IMR-90 (cell line): ENCODE measurements around the gene DOCK9. TPM values are rescaled to one million over a fixed set of nuclear protein-coding genes. Genes with fewer than 3 reads are reported as not detected.

Source experiments
- ATAC-seq: fragments of 200-7000 bp; cut with Tn5 transposase; 2 replicates; pipeline ENCODE4 v1.9.1; 2020; ENCODE audit warnings: low read depth, mild to moderate bottlenecking, moderate library complexity
- BruUV-seq: library from RNA; stranded (reverse); fragments of 400-500 nt; replicated peaks from 2 replicates; lab custom pipeline; 2021; lab: Mats Ljungman, UMichigan
- CTCF ChIA-PET: fragments of 300-600 bp; formaldehyde crosslinking; extraction: SDS; loops from one replicate; lab custom pipeline; 2021; ENCODE audit warnings: antibody characterized with exemption; lab: Yijun Ruan, JAX
- POLR2A ChIA-PET: fragments of 300-600 bp; sonication (Branson Sonifier 250); formaldehyde crosslinking; loops from one replicate; lab custom pipeline; 2022; ENCODE audit warnings: antibody characterized with exemption; ENCODE audit not compliant: unreplicated experiment; lab: Charles Lee
- DNase-seq: peaks from one replicate; pipeline ENCODE4 v3.0.0; 2013
- H2AFZ ChIP-seq: replicated peaks from 2 replicates; pipeline ENCODE3; 2013; ENCODE audit warnings: low read length, mild to moderate bottlenecking; ENCODE audit not compliant: poor library complexity
- H2AK5ac ChIP-seq: 2 replicates; pipeline ENCODE4 v1.6.1; 2013; ENCODE audit warnings: low read depth, low read length, inconsistent platforms
- H2AK9ac ChIP-seq: replicated peaks from 2 replicates; pipeline ENCODE3; 2013; ENCODE audit warnings: mild to moderate bottlenecking, low read depth, low read length, moderate library complexity; ENCODE audit not compliant: poor library complexity
- H2BK120ac ChIP-seq: 2 replicates; pipeline ENCODE4 v1.6.1; 2013; ENCODE audit warnings: low read depth, low read length, inconsistent platforms
- H2BK15ac ChIP-seq: 3 replicates; pipeline ENCODE4 v1.6.1; 2013; ENCODE audit warnings: low read depth, low read length, inconsistent platforms
- H2BK20ac ChIP-seq: 2 replicates; pipeline ENCODE4 v1.6.1; 2013; ENCODE audit warnings: low read depth, mild to moderate bottlenecking, inconsistent platforms, low read length, moderate library complexity
- H2BK5ac ChIP-seq: 2 replicates; pipeline ENCODE4 v1.6.1; 2013; ENCODE audit warnings: mild to moderate bottlenecking, low read depth, low read length, inconsistent platforms; ENCODE audit not compliant: poor library complexity, severe bottlenecking
- H3K14ac ChIP-seq: replicated peaks from 2 replicates; pipeline ENCODE4 v1.6.1; 2013; ENCODE audit warnings: low read depth, low read length, inconsistent platforms
- H3K18ac ChIP-seq: 2 replicates; pipeline ENCODE4 v1.6.1; 2013; ENCODE audit warnings: low read depth, low read length, control low read depth
- H3K23ac ChIP-seq: 2 replicates; pipeline ENCODE4 v1.6.1; 2013; ENCODE audit warnings: low read depth, low read length, inconsistent platforms
- H3K27ac ChIP-seq: 2 replicates; pipeline ENCODE4 v1.5.1; 2013; ENCODE audit warnings: mild to moderate bottlenecking, control low read depth, low read length; ENCODE audit not compliant: insufficient read depth
- H3K27me3 ChIP-seq: 2 replicates; pipeline ENCODE4 v1.6.1; 2013; ENCODE audit warnings: low read length; ENCODE audit not compliant: control insufficient read depth, insufficient read depth
- H3K36me3 ChIP-seq: 2 replicates; pipeline ENCODE4 v1.6.1; 2013; ENCODE audit warnings: low read length, mixed read lengths; ENCODE audit not compliant: control insufficient read depth, insufficient read depth
- H3K4ac ChIP-seq: 2 replicates; pipeline ENCODE4 v1.6.1; 2013; ENCODE audit warnings: low read depth, low read length, inconsistent platforms
- H3K4me1 ChIP-seq: 2 replicates; pipeline ENCODE4 v1.6.1; 2013; ENCODE audit warnings: low read length, mixed read lengths; ENCODE audit not compliant: control insufficient read depth, insufficient read depth
- H3K4me2 ChIP-seq: 2 replicates; pipeline ENCODE4 v1.6.1; 2013; ENCODE audit warnings: low read depth, mild to moderate bottlenecking, control low read depth, low read length, moderate library complexity
- H3K4me3 ChIP-seq: 2 replicates; pipeline ENCODE4 v1.5.1; 2013; ENCODE audit warnings: low read depth, mild to moderate bottlenecking, control low read depth, low read length, moderate library complexity; ENCODE audit not compliant: insufficient read depth
- H3K56ac ChIP-seq: 2 replicates; pipeline ENCODE4 v1.6.1; 2013; ENCODE audit warnings: low read length, inconsistent platforms; ENCODE audit not compliant: insufficient read depth; ENCODE audit errors: extremely low read depth
- H3K79me1 ChIP-seq, 2 experiments: 2 replicates each; pipeline ENCODE4 v1.6.1; 2013; ENCODE audit warnings: low read length in 2 of 2, inconsistent platforms in 1 of 2, low read depth in 1 of 2
- H3K9ac ChIP-seq: 2 replicates; pipeline ENCODE4 v1.6.1; 2013; ENCODE audit warnings: low read depth, low read length, control low read depth
- H3K9me1 ChIP-seq: 2 replicates; pipeline ENCODE4 v1.6.1; 2013; ENCODE audit warnings: low read length, inconsistent platforms; ENCODE audit not compliant: insufficient read depth
- H3K9me3 ChIP-seq: 2 replicates; pipeline ENCODE4 v1.6.1; 2013; ENCODE audit warnings: low read length; ENCODE audit not compliant: control insufficient read depth, insufficient read depth
- H4K20me1 ChIP-seq: 2 replicates; pipeline ENCODE4 v1.6.1; 2013; ENCODE audit warnings: low read length, inconsistent platforms; ENCODE audit not compliant: insufficient read depth
- H4K5ac ChIP-seq: 2 replicates; pipeline ENCODE4 v1.6.1; 2013; ENCODE audit warnings: mild to moderate bottlenecking, low read depth, low read length, control low read depth
- H4K8ac ChIP-seq, 2 experiments: 2 replicates each; pipeline ENCODE4 v1.6.1; 2013; ENCODE audit warnings: low read depth in 2 of 2, low read length in 2 of 2, control low read depth in 1 of 2, inconsistent platforms in 1 of 2
- H4K91ac ChIP-seq: 2 replicates; pipeline ENCODE4 v1.6.1; 2013; ENCODE audit warnings: low read depth, low read length, inconsistent platforms; ENCODE audit not compliant: insufficient read depth
- BHLHE40 ChIP-seq: fragments of 150-350 bp; IDR thresholded peaks from 2 replicates; pipeline ENCODE4 v1.6.1; 2016; ENCODE audit warnings: mild to moderate bottlenecking, low read depth, low read length
- CEBPB ChIP-seq: IDR thresholded peaks from 2 replicates; pipeline ENCODE4 v1.6.1; 2012; ENCODE audit warnings: low read depth, low read length, improper control_type of control experiment
- CHD1 ChIP-seq: IDR thresholded peaks from 2 replicates; pipeline ENCODE4 v1.6.1; 2012; ENCODE audit warnings: low read depth, low read length, improper control_type of control experiment
- FOS ChIP-seq: fragments of 150-350 bp; IDR thresholded peaks from 2 replicates; pipeline ENCODE4 v1.6.1; 2016; ENCODE audit warnings: low read depth, low read length
- MAFK ChIP-seq: IDR thresholded peaks from 2 replicates; pipeline ENCODE4 v1.6.1; 2012; ENCODE audit warnings: low read depth, low read length, improper control_type of control experiment
- MAZ ChIP-seq: IDR thresholded peaks from 2 replicates; pipeline ENCODE4 v1.6.1; 2012; ENCODE audit warnings: low read depth, mild to moderate bottlenecking, low read length, improper control_type of control experiment, moderate library complexity, borderline replicate concordance
- NFE2L2 ChIP-seq: fragments of 150-350 bp; IDR thresholded peaks from 2 replicates; pipeline ENCODE4 v1.6.1; 2016; ENCODE audit warnings: low read depth, mild to moderate bottlenecking, low read length
- POLR2A ChIP-seq: IDR thresholded peaks from 2 replicates; pipeline ENCODE4 v1.6.1; 2012; ENCODE audit warnings: mild to moderate bottlenecking, low read depth, low read length
- RAD21 ChIP-seq: IDR thresholded peaks from 2 replicates; pipeline ENCODE4 v1.6.1; 2012; ENCODE audit warnings: low read length, improper control_type of control experiment
- RCOR1 ChIP-seq: IDR thresholded peaks from 2 replicates; pipeline ENCODE4 v1.6.1; 2012; ENCODE audit warnings: mild to moderate bottlenecking, low read length, improper control_type of control experiment; ENCODE audit not compliant: insufficient replicate concordance
- RFX5 ChIP-seq: IDR thresholded peaks from 2 replicates; pipeline ENCODE4 v1.8.0; 2012; ENCODE audit warnings: low read depth, mild to moderate bottlenecking, low read length, moderate library complexity
- WGBS, 2 experiments: methylation state at CpG; one replicate each; pipeline versions ENCODE4 v1.1.5 to v1.1.7; 2013; ENCODE audit warnings: missing lambda C conversion rate in 2 of 2; ENCODE audit not compliant: insufficient read length in 1 of 2; ENCODE audit errors: extremely low coverage in 2 of 2; 5-methylcytosine and 5-hydroxymethylcytosine counted together
- dilution Hi-C: fragments of 300-500 bp; cut with HindIII; formaldehyde crosslinking; loops from one replicate; pipeline ENCODE4 v1.14.3; 2018; ENCODE audit warnings: low sequenced_read_pairs; ENCODE audit not compliant: unreplicated experiment
- in situ Hi-C: fragments of 300-500 bp; cut with MboI; formaldehyde crosslinking; loops from 3 replicates; pipeline ENCODE4 v1.14.3; 2019; ENCODE audit warnings: low sequenced_read_pairs, inconsistent platforms, mixed read lengths
- intact Hi-C: fragments of 100-400 bp; cut with micrococcal nuclease; formaldehyde crosslinking; loops from 2 replicates; pipeline ENCODE4 v1.10.0; 2022
- polyA plus RNA-seq, 3 experiments: library from polyadenylated mRNA; depleted of rRNA; stranded (reverse); fragments of >200 nt; gene quantifications; 2 replicates each; pipeline ENCODE4 v1.2.3, GENCODE V29; 2012; ENCODE audit warnings: low replicate concordance in 1 of 3
- total RNA-seq: library from RNA; depleted of rRNA; stranded (reverse); fragments of >200 nt; gene quantifications from 2 replicates; pipeline ENCODE4 v1.2.3, GENCODE V29; 2012
- TF ChIP-seq, protein P1 (sequence below): fragments of 150-350 bp; IDR thresholded peaks from 2 replicates; pipeline ENCODE4 v1.6.1; 2016; ENCODE audit warnings: low read depth, mild to moderate bottlenecking, low read length, moderate library complexity, borderline replicate concordance
- TF ChIP-seq, protein P2 (sequence below): conservative IDR thresholded peaks from 2 replicates; pipeline ENCODE4 v1.5.1; 2012; ENCODE audit warnings: mild to moderate bottlenecking, low read depth, low read length, improper control_type of control experiment

The DOCK9 gene
- total and polyA plus RNA-seq, 2 of the 4 experiments (the other 2 are of a cell fraction), result 4.8 to 7.2 TPM

DNA sequence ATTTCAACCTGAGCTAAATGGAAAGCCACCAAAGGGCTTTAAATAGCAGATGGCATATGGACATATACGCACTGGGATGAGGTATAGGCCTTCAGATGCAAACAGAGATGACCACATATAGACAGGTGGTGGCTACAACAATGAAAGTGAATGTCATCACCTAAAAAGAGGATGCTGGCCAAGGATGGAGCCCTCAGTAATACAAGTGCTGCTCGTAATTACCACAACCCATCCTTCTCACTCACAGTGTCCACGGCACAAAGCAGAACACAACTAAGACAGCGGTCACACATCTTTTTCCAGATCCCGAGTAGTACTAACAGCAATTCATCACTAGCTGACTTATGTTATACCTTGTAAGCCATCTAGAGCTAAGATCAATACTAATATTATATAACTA, 18.2 kb upstream of the DOCK9 start (continued):
- TF ChIP-seq, protein P1, sequence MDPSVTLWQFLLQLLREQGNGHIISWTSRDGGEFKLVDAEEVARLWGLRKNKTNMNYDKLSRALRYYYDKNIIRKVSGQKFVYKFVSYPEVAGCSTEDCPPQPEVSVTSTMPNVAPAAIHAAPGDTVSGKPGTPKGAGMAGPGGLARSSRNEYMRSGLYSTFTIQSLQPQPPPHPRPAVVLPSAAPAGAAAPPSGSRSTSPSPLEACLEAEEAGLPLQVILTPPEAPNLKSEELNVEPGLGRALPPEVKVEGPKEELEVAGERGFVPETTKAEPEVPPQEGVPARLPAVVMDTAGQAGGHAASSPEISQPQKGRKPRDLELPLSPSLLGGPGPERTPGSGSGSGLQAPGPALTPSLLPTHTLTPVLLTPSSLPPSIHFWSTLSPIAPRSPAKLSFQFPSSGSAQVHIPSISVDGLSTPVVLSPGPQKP, result no peak

DNA sequence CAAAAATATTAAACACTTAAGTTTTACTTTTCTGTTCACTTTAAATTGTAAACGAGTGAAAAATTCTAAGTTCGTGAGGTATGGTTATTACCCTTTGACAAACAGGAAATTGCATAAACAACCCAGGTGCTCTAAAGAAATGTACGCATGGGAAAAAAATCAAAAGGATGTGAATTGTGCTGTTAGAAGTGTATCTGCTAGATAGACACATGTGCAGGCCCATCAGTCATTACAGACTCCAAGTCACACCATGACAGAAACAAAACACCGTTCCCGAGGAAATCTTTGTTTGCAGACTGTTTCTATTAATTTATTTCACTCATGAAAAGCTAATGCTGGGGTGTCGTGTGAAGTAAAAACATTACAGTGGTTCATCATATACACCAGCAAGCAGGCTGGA, 17.0 kb upstream of the DOCK9 start:
- no CpG with 5 or more reads among the region's 6 CpGs for WGBS, 2 experiments
- H4K20me1 ChIP-seq, result no peaks in the 10 kb centered on the region
- H3K36me3 ChIP-seq, result no peaks in the 10 kb centered on the region
- H3K9me1 ChIP-seq, result 0 out of 2 replicates have a peak, but pooled peaks cover 7% of the 10 kb centered on the region
- POLR2A ChIA-PET, result no interaction called here
- H3K14ac ChIP-seq, result no peak overlapping the region
- no peaks in the 10 kb centered on the region; the same call in 1 of the 2 replicates for H3K27me3 ChIP-seq
- H3K18ac ChIP-seq, result no peak overlapping the region
- TF ChIP-seq RFX5, result no peak
- no peak for TF ChIP-seq FOS
- TF ChIP-seq MAFK, result no peak
- no peak for TF ChIP-seq NFE2L2
- TF ChIP-seq MAZ, result no peak
- TF ChIP-seq BHLHE40, result no peak
- TF ChIP-seq RAD21, result no peak
- no peak for TF ChIP-seq POLR2A
- TF ChIP-seq, protein P2, sequence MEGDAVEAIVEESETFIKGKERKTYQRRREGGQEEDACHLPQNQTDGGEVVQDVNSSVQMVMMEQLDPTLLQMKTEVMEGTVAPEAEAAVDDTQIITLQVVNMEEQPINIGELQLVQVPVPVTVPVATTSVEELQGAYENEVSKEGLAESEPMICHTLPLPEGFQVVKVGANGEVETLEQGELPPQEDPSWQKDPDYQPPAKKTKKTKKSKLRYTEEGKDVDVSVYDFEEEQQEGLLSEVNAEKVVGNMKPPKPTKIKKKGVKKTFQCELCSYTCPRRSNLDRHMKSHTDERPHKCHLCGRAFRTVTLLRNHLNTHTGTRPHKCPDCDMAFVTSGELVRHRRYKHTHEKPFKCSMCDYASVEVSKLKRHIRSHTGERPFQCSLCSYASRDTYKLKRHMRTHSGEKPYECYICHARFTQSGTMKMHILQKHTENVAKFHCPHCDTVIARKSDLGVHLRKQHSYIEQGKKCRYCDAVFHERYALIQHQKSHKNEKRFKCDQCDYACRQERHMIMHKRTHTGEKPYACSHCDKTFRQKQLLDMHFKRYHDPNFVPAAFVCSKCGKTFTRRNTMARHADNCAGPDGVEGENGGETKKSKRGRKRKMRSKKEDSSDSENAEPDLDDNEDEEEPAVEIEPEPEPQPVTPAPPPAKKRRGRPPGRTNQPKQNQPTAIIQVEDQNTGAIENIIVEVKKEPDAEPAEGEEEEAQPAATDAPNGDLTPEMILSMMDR, result no peak
- TF ChIP-seq CHD1, result no peak
- TF ChIP-seq, protein P1, result no peak
- no peak for TF ChIP-seq CEBPB
- TF ChIP-seq RCOR1, result no peak
- no peak overlapping the region for H3K4ac ChIP-seq
- intact Hi-C loops (no loop called here), in situ Hi-C loops (no loop called here), dilution Hi-C loops (no loop called here)
- no peak overlapping the region for H2AK5ac ChIP-seq
- H3K23ac ChIP-seq, result no peak overlapping the region
- no peak overlapping the region for H2AK9ac ChIP-seq
- H3K27ac ChIP-seq, result no peak overlapping the region
- no peak overlapping the region for H2BK5ac ChIP-seq
- H2BK15ac ChIP-seq, result no peak overlapping the region
- H4K5ac ChIP-seq, result no peak overlapping the region
- H3K4me3 ChIP-seq, result no peak overlapping the region
- no peak overlapping the region for H3K4me2 ChIP-seq
- no peak overlapping the region for H2BK120ac ChIP-seq
- H3K9me3 ChIP-seq, result no peaks in the 10 kb centered on the region
- no peak for ATAC-seq
- no peaks in the 10 kb centered on the region for H3K4me1 ChIP-seq
- DNase-seq, result no peak
- CTCF ChIA-PET, result interaction anchor here (1.0 kb wide), 1 partner anchor 41 kb away, joined by 3 read pairs; no protein-coding TSS in a partner anchor
- no TSS peak for BruUV-seq
- H3K79me1 ChIP-seq, result peaks cover 0 to 13% of the 10 kb centered on the region in 2 experiments; a peak in 2 of 4 replicates
- no peak overlapping the region for H3K9ac ChIP-seq
- no peak overlapping the region for H4K91ac ChIP-seq
- no peak overlapping the region for H4K8ac ChIP-seq
- no peak overlapping the region for H3K56ac ChIP-seq
- no peak overlapping the region for H2BK20ac ChIP-seq
- H2AFZ ChIP-seq, result no peak overlapping the region
